NCI-H2227 (cell line): Measurements from ENCODE around the gene LRRC30.
"Not testable (repeated sequence)": the region's sequence is repeated elsewhere in the genome, so short reads cannot be mapped to it uniquely, and the experiment has no call there.

Experiments used
- DNase-seq: peaks from one replicate; lab custom pipeline; 2025; ENCODE audit not compliant: unreplicated experiment; lab: John Stamatoyannopoulos, UW

LRRC30 gene

DNA sequence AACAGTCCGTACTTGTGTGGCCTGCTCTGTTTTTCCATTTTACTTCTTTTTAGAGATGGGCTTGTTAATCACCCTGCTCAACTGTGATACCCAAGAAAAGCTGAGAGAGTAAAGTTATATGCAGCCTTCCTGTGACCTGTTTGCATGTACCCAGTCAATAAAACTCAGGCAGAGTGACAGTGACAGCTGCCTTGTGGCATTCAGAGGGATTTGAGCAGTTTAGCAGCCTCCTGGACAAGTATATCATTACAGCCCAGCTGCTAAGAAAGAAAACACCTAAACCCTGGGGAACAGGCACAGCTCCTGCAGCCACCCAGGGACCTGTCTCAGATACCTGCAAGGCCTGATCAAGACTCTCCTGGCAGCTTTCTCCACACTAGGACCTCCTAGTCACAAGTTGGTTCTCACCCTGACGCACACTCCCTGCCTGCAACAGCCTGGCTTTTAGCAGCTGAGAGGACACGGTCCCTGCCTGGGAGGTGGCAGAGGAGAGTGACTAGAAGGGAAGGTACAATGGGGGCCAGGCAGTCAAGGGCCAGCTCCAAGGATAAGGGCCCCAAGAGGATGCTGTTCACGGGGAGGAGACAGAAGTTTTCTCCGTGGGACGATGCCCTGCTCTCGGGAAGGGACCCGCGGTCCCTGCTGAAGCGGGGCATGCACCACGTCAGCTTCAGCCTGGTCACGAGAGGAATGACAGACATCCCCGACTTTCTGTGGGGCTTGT, at the start of gene LRRC30:
Gene LRRC30, plus strand, starts transcription at position 464 of the 724 bp plus-strand sequence. Its CDS starts 50 bp downstream, at position 514.
- DNase-seq: no peak

DNA sequence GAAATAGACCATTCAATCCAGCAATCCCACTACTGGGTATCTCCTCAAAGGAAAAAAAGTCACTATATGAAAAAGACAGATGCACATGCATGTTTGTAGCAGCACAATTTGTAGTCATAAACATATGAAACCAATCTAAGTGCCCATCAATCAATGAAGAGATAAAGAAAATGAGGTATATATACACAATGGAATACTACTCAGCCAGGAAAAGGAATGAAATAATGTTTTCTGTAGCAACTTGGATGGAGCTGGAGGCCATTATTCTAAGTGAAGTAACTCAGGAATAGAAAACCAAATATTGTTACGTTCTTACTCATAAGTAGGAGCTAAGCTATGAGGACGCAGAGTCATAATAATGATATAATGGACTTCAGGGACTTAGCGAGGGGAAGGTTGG, 45.2 kb upstream of the LRRC30 start:
- DNase-seq: no peak

DNA sequence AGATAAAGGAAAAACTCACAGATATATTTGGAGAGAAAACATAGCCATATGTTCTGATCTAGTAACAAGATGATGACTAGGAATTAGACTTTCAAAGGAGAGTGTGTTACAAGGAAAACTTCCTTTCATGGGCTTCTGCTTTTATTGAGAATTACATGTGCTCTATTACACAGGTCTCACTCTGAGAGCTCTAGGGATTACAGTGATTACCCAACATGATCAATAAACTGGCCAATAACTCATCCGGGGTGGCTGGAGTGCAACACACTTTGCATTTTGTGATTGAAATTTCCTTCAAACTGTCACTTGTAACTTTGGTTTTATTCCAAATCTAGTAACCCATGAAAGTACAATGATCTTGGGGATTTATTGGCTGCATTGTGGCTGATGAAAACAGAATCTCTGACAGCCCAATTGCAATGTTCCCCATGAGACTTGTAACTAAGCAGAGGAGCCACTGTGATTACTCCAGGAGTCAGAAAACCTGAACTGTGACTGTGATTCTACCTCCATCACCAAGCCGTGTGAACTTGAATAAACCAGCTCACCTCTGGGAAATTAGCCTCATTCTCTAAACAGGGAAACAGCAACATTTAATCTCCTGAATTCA, 40.2 kb upstream of the LRRC30 start:
- no peak for DNase-seq

DNA sequence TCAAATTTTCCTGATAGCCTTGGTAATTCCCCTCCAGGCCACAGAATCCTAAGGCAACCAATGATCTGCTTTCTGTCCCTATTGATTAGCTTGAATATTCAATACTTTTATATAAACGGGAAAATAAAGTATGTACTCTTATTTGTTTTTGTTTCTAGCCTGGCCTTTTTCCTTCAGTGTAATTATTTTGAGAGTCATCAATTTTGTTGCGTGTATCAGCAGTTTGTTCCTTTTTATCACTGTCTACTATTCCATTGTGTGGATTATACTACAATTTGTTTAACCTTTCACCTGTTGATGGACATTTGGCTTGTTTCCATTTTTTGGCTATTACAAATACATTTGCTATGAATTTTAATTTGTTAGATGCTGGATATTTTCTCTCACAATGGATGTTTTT, 39.2 kb upstream of the LRRC30 start:
- no peak for DNase-seq

DNA sequence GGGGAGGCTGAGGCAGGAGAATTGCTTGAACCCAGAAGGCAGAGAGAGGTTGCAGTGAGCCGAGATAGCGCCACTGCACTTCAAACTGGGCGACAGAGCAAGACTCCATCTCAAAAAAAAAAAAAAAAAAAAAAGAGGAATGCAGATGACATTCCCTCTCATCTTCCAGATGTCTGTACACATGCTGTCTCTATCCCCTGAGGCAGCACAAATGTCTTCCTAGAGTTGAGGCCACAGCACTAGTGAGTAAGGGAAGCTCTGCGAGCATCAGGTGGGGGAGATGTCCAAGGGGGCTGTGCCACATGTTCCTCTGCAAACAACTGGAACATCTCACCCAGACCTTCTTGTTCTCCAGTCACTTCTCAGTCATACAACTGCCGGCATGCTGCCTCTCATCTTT, 35.6 kb upstream of the LRRC30 start:
- no peak for DNase-seq

- no peak for DNase-seq
Measured at GRCh38 chr18:7196421-7196820, 34.5 kb upstream of the LRRC30 start.

DNA sequence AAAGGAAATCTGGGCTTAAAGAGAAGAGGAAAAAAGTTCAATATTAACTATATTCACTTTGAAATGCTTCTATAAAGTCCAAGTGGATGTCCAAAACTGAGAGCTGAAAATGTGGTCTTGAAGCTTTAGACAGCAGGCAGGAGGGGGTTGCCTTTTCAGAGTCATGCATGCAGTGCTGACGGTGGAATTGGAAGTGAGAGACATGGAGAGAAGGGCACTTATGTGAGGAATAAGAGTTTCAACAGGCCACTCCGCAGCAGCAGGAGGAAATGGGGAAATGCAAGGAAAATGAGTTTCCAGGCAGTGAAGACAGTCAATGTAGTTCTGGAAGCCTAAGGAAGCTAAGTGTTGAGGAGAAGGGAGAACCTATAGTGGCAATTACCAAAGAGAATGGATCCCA, 33.0 kb upstream of the LRRC30 start:
- no peak for DNase-seq

DNA sequence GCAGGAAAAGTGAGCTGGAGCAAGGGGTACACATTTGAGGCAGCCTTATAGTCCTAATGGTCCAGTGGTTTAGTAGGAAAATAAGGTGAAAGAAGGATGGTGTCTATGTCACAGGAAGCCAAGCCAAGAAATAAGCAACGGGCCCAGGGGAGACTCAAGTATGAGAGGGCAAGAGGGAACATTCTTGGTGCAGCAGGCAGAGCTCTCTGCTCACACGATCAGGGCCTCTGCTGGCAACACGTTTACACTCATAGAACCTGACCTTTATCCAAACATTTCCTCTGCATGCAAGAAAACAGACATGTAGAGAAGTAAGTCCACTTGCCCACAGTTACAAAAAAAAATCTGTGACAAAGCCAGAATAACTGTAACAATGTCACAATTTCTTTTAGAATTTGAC, 32.6 kb upstream of the LRRC30 start:
- no peak for DNase-seq

GRCh38 chr18:7201096-7201495, 29.8 kb upstream of the LRRC30 start:
- no peak for DNase-seq

DNA sequence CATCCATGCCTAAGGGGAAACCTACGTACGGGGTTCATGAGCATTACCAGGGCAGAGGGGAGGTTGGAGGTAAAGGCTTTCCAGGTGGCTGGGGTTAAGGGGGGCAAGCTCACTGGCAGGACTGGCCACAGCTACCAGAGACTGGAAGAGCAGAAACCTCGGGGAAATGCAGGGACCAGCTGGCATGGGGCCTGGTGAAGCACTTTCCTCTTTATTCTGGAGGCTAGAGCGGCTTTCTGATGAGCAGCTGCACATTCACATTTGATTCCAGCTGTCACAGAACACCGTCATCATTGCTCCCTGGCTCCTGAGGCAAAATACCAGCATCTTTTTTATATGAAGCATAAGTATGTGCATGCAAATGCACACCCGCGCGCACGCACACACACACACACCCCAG, 28.7 kb upstream of the LRRC30 start:
- DNase-seq: no peak

- not testable (repeated sequence) for DNase-seq
Measured at GRCh38 chr18:7203601-7204000, 27.3 kb upstream of the LRRC30 start.

DNA sequence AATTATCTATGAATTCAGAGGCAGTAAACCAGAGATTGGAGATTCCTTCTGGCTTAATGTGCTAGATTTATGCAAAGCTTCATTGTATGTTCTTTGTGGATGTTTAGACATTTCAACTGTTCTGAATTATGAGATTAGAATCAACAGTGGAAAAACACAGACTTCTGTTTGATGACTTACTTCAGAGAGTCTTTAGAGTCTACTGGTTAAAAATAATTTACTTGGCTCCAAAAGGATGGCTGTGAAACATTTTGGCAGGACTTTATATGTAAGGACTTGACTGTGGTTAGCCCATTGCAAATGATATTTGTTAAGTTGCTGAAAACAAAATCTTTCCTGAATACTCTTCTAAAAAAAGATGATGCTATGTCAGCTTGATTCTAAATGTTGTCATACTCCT, 25.5 kb upstream of the LRRC30 start:
- no peak for DNase-seq

DNA sequence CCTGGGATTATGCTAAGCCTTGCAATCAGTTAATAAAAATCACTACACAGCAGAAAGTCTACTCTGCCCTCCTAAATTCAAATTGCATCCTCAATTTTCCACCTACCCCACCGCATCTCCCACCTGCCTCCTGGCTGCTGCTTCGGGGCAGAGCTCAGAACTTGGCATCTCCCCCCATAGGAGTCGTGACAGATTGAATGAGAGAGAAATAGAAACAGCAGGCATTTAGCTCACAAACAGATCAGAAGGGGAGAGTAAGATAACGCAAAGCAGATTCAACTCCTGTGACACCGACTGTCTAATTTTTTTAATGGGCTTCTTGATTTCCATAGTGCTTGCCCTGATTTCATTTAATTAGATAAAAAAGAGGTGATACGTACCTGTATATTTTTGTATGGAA, 24.7 kb upstream of the LRRC30 start:
- DNase-seq: no peak

DNA sequence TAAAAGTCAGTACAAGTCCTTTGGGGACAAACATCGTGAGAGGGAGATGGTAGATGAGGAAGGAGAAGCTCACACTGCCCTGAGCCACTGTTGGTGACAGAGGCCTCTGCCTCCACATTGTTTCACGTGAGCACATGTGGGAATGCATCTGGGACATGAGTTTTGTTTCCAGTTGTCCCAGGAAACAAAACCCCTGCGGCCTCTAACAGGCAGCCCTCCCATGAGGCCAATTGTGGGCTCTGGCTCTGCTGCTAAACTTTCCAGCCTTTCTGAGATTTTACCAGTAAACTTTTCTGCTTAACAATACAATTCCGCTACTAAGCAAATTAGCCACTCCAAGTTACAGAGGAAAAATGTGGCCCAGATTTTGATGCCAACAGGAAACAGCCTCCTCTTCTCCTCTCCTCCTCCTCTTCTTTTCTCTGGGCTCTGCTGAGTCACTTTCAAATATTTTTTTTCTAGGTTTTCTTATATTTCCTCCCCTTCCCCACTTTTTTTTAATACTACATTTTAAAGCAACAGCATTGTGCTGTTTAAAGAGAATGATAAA, 23.4 kb upstream of the LRRC30 start:
- DNase-seq: no peak

DNA sequence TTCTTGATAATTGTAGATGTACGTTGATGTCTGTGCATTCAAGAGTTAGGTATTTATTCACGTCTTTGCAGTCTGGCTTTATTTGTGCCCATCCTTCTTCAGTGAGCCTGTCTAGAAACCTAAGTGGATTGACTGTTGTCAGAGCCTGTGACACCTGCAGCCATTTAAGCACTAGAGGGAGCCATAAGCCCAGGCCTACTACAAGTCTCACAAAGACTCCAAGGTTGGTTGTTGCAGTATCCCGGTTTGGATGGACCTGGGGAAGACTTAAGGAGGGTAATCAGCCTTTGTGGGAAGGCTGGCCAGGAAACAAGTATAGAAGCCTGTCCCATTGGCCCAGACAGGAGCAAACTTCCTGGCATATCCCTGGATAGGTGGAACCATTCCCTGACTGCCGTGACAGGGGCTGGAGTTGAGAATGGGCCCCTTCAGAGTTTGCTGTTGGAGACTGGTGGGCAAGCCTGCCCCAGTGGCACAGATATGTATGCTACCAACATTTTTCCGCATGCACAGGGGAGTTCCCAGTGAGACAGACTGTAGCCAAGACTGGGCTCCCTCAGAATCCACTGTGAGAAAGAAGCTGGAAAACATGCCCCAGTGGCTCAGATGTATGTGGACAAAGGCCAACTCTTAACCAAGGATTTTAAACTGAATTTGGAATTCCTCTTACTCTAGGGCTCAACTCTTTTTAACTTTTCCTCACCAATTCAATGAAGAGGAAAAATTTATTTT, 9.3 kb upstream of the LRRC30 start:
- DNase-seq: no peak

DNA sequence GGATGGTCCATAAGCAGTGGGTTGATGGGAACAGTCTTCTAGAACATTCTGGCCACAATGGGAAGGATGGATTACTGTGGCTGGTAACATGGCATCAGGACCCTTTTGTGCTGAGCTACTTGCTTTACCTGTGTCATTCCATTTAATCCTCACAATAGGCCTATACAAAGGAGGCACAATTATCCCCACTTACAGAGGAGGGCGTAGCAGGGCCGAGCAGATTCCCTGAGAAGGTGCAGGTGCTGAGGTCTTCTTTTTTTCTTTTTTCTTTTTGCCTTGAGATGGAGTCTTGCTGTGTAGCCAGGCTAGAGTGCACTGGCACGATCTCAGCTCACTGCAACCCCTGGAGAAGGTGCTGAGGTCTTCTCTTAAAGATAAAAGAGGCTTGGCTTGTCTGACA, 6.7 kb upstream of the LRRC30 start:
- no peak for DNase-seq

DNA sequence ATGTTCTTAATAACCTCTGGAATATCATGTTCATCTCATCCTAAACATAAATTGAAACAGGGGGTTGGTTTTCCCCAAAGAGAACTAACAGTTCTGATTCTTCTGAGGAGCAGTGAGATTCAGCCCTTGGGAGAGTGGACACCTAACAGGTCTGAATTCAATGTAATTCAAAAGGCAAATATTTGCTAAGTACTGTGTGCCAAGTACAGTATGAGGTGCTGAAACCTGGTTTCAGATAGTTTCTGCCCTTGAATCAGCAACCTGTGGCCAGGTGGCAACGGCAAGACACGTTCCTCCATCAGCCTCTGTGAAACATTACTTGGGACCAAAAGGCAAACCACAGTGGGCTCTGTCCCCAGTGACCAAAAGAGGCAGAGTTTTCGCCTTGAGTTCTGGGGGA, 1.3 kb downstream of the LRRC30 start:
- DNase-seq: no peak

GRCh38 chr18:7233134-7233810, 2.4 kb downstream of the LRRC30 start:
- no peak for DNase-seq

- DNase-seq: no peak
Measured at GRCh38 chr18:7234091-7234490, 3.2 kb downstream of the LRRC30 start.

- no peak for DNase-seq
Measured at GRCh38 chr18:7234956-7235355, 4.1 kb downstream of the LRRC30 start.

DNA sequence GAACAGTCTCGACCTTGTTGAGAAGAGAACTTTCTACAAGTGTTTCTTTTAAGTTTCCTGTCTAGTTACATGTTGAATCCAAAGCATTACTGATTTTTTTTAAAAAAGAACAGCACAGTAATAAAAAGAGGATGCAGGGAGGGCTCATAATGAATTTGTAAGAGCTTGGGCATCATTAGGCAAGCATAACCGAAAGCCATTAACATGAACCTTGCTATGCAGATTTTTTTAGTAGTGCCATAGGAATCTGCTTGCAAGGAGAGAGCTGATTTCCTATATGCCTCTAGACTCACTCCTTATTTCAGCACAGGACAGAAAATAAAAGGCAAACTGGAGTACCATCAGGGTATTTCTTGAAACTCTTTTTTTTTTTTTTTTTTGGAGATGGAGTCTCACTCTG, 5.2 kb downstream of the LRRC30 start:
- DNase-seq: no peak
